Measurements from ENCODE around the gene SMAD6. TPM values are rescaled to one million over a fixed set of nuclear protein-coding genes. Genes with fewer than 3 reads are reported as not detected.

The SMAD6 gene
- total RNA-seq, 4 donors from 2014 or later, result 9.4 to 18.9 (median 14.3) TPM

DNA sequence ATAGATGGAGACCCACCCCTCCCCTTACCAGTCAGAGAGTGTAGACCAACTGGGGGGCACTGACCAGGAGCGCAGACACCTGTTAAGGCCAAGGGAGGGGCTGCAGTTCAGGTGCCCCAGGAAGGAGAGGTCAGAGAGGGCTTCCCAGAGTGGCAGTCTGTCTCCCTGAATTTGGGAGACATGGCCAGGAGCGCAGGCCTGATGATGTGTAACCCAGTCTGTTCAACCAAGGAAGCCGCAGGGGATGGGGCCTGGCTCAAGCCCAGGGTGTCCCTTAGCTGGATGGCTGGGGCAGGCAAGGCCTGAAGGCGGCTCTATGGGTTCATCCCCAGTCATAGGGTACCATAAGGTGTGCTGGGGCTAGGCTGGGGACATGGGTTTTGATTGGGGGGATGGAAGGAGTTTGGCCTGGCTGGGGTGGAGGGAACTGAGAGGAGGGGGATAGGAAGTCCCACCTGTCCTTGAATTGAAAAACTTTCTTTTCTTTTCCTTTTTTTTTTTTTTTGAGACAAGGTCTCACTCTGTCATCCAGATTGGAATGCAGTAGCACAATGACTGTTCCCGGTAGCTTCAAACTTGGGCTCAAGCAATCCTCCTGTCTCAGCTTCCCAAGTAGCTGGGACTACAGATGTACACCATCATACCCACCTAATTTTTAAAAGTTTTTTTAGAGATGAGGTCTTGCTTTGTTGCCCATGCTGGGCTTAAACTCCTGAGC is 75.7 kb downstream of the SMAD6 start:
- H3K4me1 ChIP-seq, result peaks cover 36 to 55% (median 50%) of the 10 kb centered on the region in 4 donors
- H3K9me3 ChIP-seq, result no peaks in the 10 kb centered on the region
- H3K4me3 ChIP-seq, result no peak overlapping the region
- H3K36me3 ChIP-seq, result peaks cover 0 to 14% (median 7%) of the 10 kb centered on the region in 4 donors
- intact Hi-C loops (cut with DNase I), result loop anchor here (5.0 kb wide), 1 partner anchor 75 kb away; no protein-coding TSS in a partner anchor
- H3K27ac ChIP-seq (replicated peaks in 1 of 4), result no peak overlapping the region
- H3K27me3 ChIP-seq, result no peaks in the 10 kb centered on the region
- WGBS, result 99% methylated on average over 5 of the region's 5 CpGs
- DNase-seq (ENCODE audit: extremely low spot score), result no peak
- TF ChIP-seq POLR2A (IDR thresholded peaks at IDR 0.05; ENCODE audit: low read depth) (no peak), EP300 (IDR thresholded peaks at IDR 0.05) (no peak), POLR2AphosphoS5 (IDR thresholded peaks at IDR 0.05) (no peak)
- TF ChIP-seq, protein P1, sequence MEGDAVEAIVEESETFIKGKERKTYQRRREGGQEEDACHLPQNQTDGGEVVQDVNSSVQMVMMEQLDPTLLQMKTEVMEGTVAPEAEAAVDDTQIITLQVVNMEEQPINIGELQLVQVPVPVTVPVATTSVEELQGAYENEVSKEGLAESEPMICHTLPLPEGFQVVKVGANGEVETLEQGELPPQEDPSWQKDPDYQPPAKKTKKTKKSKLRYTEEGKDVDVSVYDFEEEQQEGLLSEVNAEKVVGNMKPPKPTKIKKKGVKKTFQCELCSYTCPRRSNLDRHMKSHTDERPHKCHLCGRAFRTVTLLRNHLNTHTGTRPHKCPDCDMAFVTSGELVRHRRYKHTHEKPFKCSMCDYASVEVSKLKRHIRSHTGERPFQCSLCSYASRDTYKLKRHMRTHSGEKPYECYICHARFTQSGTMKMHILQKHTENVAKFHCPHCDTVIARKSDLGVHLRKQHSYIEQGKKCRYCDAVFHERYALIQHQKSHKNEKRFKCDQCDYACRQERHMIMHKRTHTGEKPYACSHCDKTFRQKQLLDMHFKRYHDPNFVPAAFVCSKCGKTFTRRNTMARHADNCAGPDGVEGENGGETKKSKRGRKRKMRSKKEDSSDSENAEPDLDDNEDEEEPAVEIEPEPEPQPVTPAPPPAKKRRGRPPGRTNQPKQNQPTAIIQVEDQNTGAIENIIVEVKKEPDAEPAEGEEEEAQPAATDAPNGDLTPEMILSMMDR (IDR thresholded peaks at IDR 0.05), result no peak

DNA sequence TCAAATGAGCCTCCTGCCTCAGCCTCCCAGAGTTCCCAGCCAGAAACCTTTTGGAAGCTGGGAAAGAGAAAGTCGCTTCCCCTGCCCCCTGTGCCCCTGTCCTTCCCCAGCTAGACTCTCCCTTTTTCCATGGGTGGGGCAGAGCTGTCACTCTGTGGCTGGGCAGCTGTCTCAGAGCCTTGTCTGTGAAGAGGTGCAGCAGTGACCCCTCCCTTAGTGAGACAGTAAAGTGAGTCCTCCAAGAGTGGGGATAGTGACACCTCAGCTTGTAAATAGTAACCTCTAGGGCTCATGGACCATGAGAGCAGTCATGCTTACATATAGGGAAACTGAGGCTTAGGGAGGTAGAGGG is 76.3 kb downstream of the SMAD6 start:
- H3K27ac ChIP-seq (replicated peaks in 1 of 4), result no peak overlapping the region
- H3K9me3 ChIP-seq, result no peaks in the 10 kb centered on the region
- intact Hi-C loops (cut with DNase I), result loop anchor here (5.0 kb wide), 1 partner anchor 74 kb away; no protein-coding TSS in a partner anchor
- no peaks in the 10 kb centered on the region for H3K27me3 ChIP-seq
- no peak overlapping the region for H3K4me3 ChIP-seq
- peaks cover 31 to 53% (median 48%) of the 10 kb centered on the region in 4 donors for H3K4me1 ChIP-seq
- peaks cover 0 to 17% (median 7%) of the 10 kb centered on the region in 4 donors for H3K36me3 ChIP-seq
- DNase-seq (ENCODE audit: extremely low spot score), result no peak
- 100% methylated on average over 1 of the region's 1 CpG for WGBS
- TF ChIP-seq EP300 (IDR thresholded peaks at IDR 0.05), result no peak

DNA sequence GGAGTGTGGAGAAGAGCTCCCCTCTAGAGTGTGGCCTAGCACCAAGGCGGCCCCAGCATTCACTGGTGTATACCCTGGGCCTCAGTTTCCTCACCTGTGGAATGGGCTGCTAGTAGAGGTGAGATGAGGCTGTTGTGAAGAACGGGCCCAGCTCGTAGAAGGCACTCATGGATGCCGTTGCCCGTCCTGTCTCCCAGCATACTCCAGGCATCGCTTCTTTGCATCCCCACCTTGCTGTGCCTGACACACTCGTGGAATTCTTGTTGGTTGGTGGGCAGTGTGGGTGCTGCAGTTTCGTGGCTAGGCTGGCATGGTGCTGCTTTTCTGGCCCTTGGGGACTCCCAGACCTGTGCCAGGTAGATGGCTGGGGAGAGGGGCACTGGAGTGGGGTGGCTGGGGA is 76.7 kb downstream of the SMAD6 start:
- 91% methylated on average over 7 of the region's 8 CpGs for WGBS
- DNase-seq (ENCODE audit: extremely low spot score), result no peak
- Histone ChIP-seq H3K4me3 (no peak overlapping the region), H3K36me3 (peaks cover 0 to 17% (median 7%) of the 10 kb centered on the region in 4 donors), H3K27me3 (no peaks in the 10 kb centered on the region), H3K9me3 (no peaks in the 10 kb centered on the region), H3K27ac (replicated peaks in 1 of 4) (no peak overlapping the region), H3K4me1 (peaks cover 26 to 49% (median 44%) of the 10 kb centered on the region in 4 donors)
- intact Hi-C loops (cut with DNase I), result loop anchor here (5.0 kb wide), 1 partner anchor 74 kb away; no protein-coding TSS in a partner anchor
- TF ChIP-seq, protein P1 (IDR thresholded peaks at IDR 0.05), result no peak
- TF ChIP-seq EP300 (IDR thresholded peaks at IDR 0.05) (no peak), POLR2A (IDR thresholded peaks at IDR 0.05; ENCODE audit: low read depth) (no peak), POLR2AphosphoS5 (IDR thresholded peaks at IDR 0.05) (no peak)

DNA sequence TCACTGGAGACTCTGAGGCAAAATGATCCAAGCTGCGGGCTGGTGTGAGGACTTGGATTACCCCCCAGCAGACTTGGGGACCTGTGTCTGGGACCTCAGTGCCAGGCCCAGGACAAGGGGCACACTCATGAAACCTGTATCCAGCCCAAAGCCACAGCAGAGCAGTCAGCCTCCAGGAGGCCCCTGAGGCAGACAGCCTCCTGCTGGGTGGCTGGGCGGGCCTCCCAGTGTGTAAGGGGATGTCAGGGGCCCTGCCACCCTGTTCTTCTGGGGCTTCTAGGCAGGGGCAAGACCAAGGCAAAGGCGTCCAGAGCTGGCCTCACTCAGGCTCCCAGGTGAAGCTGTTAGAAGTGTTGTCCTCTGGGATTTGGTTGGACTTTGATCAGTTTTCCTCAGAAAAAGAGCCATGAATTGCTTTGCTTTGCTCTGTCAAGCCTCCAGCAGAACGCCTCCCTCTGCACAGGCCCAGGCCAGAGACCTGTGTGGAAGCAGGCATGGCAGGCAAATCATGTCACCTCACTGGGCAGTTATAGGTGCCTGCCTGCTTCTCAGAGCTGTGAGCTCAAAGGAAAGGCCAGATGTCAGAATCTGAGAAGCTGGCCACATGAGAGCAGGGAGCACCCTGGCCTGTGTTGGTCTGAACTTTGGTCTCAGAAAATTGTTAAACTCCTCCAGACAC is 77.4 kb downstream of the SMAD6 start:
- TF ChIP-seq EP300 (IDR thresholded peaks at IDR 0.05) (no peak), POLR2A (IDR thresholded peaks at IDR 0.05; ENCODE audit: low read depth) (no peak), POLR2AphosphoS5 (IDR thresholded peaks at IDR 0.05) (no peak)
- TF ChIP-seq, protein P1 (IDR thresholded peaks at IDR 0.05), result no peak
- no peak overlapping the region for H3K4me3 ChIP-seq
- intact Hi-C loops (cut with DNase I), result loop anchor here (5.0 kb wide), 1 partner anchor 73 kb away; no protein-coding TSS in a partner anchor
- peak overlapping the region in 2 of 4 donors; percentile 1 to 20 for H3K27ac ChIP-seq (replicated peaks in 1 of 4)
- peaks cover 0 to 17% (median 7%) of the 10 kb centered on the region in 4 donors for H3K36me3 ChIP-seq
- peaks cover 19 to 41% (median 36%) of the 10 kb centered on the region in 4 donors for H3K4me1 ChIP-seq
- no peaks in the 10 kb centered on the region for H3K27me3 ChIP-seq
- no peaks in the 10 kb centered on the region for H3K9me3 ChIP-seq
- 86% methylated on average over 2 of the region's 4 CpGs for WGBS
- no peak for DNase-seq (ENCODE audit: extremely low spot score)
